SK-N-MC (cell line): ENCODE measurements around the gene GSX1.

ENCODE experiments used
- DNase-seq: peaks from one replicate; pipeline ENCODE4 v3.0.0-alpha.2; 2011; ENCODE audit warnings: low read depth, low spot score
- H3K27ac ChIP-seq: fragments of 200-600 bp; sonication (generic); 2 replicates; pipeline ENCODE4 v1.5.1; 2016; ENCODE audit warnings: mixed run types
- H3K36me3 ChIP-seq: fragments of 200-600 bp; sonication (generic); 2 replicates; pipeline ENCODE4 v1.6.1; 2017; ENCODE audit warnings: antibody characterized with exemption, low read length, mixed read lengths; ENCODE audit not compliant: insufficient read depth
- H3K4me3 ChIP-seq: fragments of 200-600 bp; sonication (generic); 2 replicates; pipeline ENCODE4 v1.5.1; 2016
- H3K9ac ChIP-seq: fragments of 200-600 bp; sonication (generic); 2 replicates; pipeline ENCODE4 v1.8.0; 2017; ENCODE audit warnings: mixed run types, mixed read lengths; ENCODE audit not compliant: insufficient read length
- H3K9me3 ChIP-seq: fragments of 200-600 bp; sonication (generic); 2 replicates; pipeline ENCODE4 v1.6.1; 2017; ENCODE audit warnings: low read depth, mild to moderate bottlenecking, antibody characterized with exemption, low read length, moderate library complexity, mixed read lengths
- EZH2 ChIP-seq: fragments of 200-600 bp; sonication (generic); IDR thresholded peaks from one replicate; pipeline ENCODE4 v1.6.1; 2017; ENCODE audit warnings: antibody characterized with exemption
- FOXP2 ChIP-seq: optimal IDR thresholded peaks from 2 replicates; pipeline ENCODE3; 2011; ENCODE audit warnings: mild to moderate bottlenecking, moderate library complexity; ENCODE audit not compliant: insufficient read depth; ENCODE audit errors: extremely low read length, control extremely low read depth
- POLR2AphosphoS5 ChIP-seq: IDR thresholded peaks from 2 replicates; pipeline ENCODE4 v1.6.1; 2012; ENCODE audit warnings: mild to moderate bottlenecking, low read depth, low read length, borderline replicate concordance

Gene GSX1

GRCh38 chr13:27774169-27774568, 18.1 kb upstream of the GSX1 start:
- H3K27ac ChIP-seq, result no peak overlapping the region
- H3K36me3 ChIP-seq, result no peaks in the 10 kb centered on the region
- H3K4me3 ChIP-seq, result no peak overlapping the region
- no peaks in the 10 kb centered on the region for H3K9me3 ChIP-seq
- H3K9ac ChIP-seq, result no peak overlapping the region
- TF ChIP-seq EZH2, result no peak
- TF ChIP-seq POLR2AphosphoS5, result no peak
- no peak for TF ChIP-seq FOXP2
- DNase-seq, result no peak

GRCh38 chr13:27774651-27775050, 17.6 kb upstream of the GSX1 start:
- Histone ChIP-seq H3K9me3 (no peaks in the 10 kb centered on the region), H3K9ac (no peak overlapping the region), H3K36me3 (no peaks in the 10 kb centered on the region), H3K4me3 (no peak overlapping the region), H3K27ac (no peak overlapping the region)
- no peak for TF ChIP-seq FOXP2
- TF ChIP-seq POLR2AphosphoS5, result no peak
- TF ChIP-seq EZH2, result no peak
- DNase-seq, result no peak

GRCh38 chr13:27775943-27776342, 16.3 kb upstream of the GSX1 start:
- Histone ChIP-seq H3K9me3 (no peaks in the 10 kb centered on the region), H3K36me3 (no peaks in the 10 kb centered on the region), H3K4me3 (no peak overlapping the region), H3K9ac (no peak overlapping the region), H3K27ac (no peak overlapping the region)
- TF ChIP-seq EZH2 (no peak), POLR2AphosphoS5 (no peak), FOXP2 (no peak)
- DNase-seq, result no peak

DNA sequence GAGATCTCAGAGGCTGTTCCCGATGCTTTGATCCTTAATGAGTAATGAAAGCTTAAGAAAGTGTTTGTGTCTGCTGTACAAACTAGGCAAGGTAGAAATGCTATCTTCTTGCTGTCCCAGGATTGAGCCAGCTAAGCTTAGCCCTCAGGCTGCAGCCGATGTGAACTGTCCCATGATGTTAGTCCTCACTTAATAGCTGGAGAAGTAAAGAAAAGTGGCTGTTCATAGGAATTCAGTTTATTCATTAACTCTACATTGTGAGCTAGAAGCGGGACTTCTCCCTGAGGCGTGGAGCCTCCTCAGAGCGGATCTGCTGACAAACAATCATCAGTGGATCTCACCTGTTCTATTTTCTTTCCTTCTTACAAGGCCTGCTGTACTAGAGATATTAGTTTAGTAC, 10.1 kb upstream of the GSX1 start:
- Histone ChIP-seq H3K36me3 (no peaks in the 10 kb centered on the region), H3K9ac (no peak overlapping the region), H3K9me3 (no peaks in the 10 kb centered on the region), H3K4me3 (no peak overlapping the region), H3K27ac (no peak overlapping the region)
- TF ChIP-seq EZH2, result no peak
- TF ChIP-seq POLR2AphosphoS5, result no peak
- TF ChIP-seq FOXP2, result no peak
- DNase-seq, result no peak

DNA sequence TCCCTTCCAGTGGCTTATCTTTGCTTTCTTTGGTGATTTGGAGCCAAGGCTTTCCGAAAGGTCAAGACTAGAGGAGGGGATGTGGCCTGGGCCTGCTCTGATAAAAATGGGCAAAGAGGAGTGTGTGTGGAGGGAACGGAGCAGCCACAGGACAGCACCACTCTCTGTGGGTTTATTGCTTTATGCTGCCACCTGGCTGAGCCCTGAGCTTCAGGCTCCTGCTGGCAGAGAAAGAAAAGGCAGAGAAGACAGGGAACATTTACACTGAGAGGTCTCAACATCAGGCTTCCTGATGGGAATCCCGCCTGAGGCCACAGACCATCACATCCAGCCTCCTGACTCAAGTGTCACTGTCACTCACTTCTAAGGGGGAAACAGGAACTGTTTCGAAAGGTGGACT, 9.2 kb upstream of the GSX1 start:
- no peak for DNase-seq
- TF ChIP-seq FOXP2, result no peak
- no peak for TF ChIP-seq POLR2AphosphoS5
- no peak for TF ChIP-seq EZH2
- H3K36me3 ChIP-seq, result no peaks in the 10 kb centered on the region
- no peak overlapping the region for H3K27ac ChIP-seq
- no peak overlapping the region for H3K4me3 ChIP-seq
- H3K9ac ChIP-seq, result no peak overlapping the region
- no peaks in the 10 kb centered on the region for H3K9me3 ChIP-seq

DNA sequence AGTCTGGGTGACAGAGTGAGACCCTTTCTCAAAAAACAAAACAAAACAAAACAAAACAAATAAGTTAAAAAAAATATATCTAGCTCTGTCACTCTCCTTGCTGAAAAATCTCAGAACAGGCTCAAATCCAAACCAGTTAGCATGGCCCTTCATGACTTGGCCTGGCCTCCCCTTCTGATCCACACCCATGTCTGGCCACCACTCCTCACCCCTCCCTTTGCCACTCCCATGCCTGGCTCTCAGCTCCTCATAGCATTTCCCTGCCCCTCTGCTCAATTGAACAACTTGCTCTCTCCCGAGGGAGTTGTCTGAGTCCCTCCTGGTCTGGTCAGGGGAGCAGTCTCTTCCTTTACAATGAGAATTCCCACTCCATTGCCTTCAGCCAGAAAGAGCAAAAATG, 4.0 kb upstream of the GSX1 start:
- Histone ChIP-seq H3K9ac (no peak overlapping the region), H3K27ac (no peak overlapping the region), H3K9me3 (no peaks in the 10 kb centered on the region), H3K4me3 (no peak overlapping the region), H3K36me3 (no peaks in the 10 kb centered on the region)
- no peak for DNase-seq
- TF ChIP-seq POLR2AphosphoS5 (no peak), FOXP2 (no peak)

DNA sequence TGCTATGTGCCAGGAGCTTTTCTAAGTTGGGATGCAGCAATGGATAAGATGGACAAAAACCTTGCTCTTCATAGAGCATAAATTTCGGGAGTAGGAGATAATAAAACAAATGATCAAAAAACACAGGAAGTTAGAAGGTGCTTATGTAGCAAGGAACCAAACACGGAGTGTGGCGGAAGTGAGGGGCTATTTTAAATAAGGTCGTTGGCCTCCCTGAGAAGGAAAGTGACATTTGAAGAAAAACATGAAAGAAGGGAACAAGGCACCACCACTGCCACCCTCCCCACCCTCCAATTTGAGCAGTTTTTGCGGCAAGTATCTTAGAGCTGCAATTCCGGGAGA, 3.2 kb upstream of the GSX1 start:
- H3K9ac ChIP-seq, result no peak overlapping the region
- no peak overlapping the region for H3K4me3 ChIP-seq

GRCh38 chr13:27789495-27790303, 2.6 kb upstream of the GSX1 start:
- DNase-seq, result no peak
- no peaks in the 10 kb centered on the region for H3K9me3 ChIP-seq
- H3K27ac ChIP-seq, result no peak overlapping the region
- TF ChIP-seq FOXP2, result no peak
- peak; percentile 81 for TF ChIP-seq EZH2
- no peak overlapping the region for H3K4me3 ChIP-seq
- no peaks in the 10 kb centered on the region for H3K36me3 ChIP-seq
- H3K9ac ChIP-seq, result no peak overlapping the region

More for the DNA sequence above, 3.2 kb upstream of the GSX1 start:
- H3K27ac ChIP-seq, result no peak overlapping the region
- H3K9me3 ChIP-seq, result no peaks in the 10 kb centered on the region
- no peaks in the 10 kb centered on the region for H3K36me3 ChIP-seq
- TF ChIP-seq POLR2AphosphoS5, result no peak
- no peak for TF ChIP-seq FOXP2
- TF ChIP-seq EZH2, result no peak
- no peak for DNase-seq

DNA sequence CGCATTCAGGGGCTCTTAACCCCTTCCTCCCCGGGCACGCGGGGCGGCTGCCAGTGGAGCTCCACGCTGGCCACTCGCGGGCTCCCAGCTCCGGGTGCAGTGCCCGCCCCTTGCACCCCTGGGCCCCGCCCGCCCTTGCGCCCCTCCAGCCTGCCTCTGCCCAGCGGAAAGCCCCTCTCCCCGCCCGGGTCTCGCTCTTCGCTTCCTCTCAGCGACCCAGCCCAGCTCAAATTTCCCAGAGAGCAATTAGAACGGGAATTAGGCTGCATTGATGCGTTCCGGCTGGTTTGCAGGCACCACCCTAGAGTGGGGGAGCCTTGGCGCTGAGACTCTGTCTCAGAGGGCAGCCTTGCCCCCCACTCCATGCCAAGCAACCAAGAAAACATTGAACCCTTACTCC, 1.8 kb upstream of the GSX1 start:
- Histone ChIP-seq H3K4me3 (no peak overlapping the region), H3K9me3 (no peaks in the 10 kb centered on the region), H3K36me3 (no peaks in the 10 kb centered on the region), H3K27ac (no peak overlapping the region), H3K9ac (no peak overlapping the region)
- no peak for TF ChIP-seq POLR2AphosphoS5
- TF ChIP-seq FOXP2, result no peak
- TF ChIP-seq EZH2, result no peak
- no peak for DNase-seq
